K562 (cell line): ENCODE results near the gene ZNF485. TPM values are rescaled to one million over a fixed set of nuclear protein-coding genes. Genes with fewer than 3 reads are reported as not detected.
A peak's percentile ranks its signal among the peaks of the same experiment; 100 is the strongest.

Experiments used
- ARID4B ChIP-seq: sonication (generic); formaldehyde crosslinking; IDR thresholded peaks from 2 replicates; pipeline ENCODE4 v1.8.0; 2022; ENCODE audit warnings: mild to moderate bottlenecking, missing genetic modification reagents
- ARNT ChIP-seq, 2 experiments: fragments of 450-650 bp; IDR thresholded peaks; 2 replicates each; pipeline ENCODE4 v1.6.1; 2016; ENCODE audit warnings: mild to moderate bottlenecking in 1 of 2
- BCLAF1 ChIP-seq, 2 experiments: fragments of 450-650 bp in 1 of 2; IDR thresholded peaks; 2 replicates each; pipeline ENCODE4 v1.6.1; 2011 to 2017; ENCODE audit warnings: low read depth in 2 of 2, antibody characterized with exemption in 1 of 2, borderline replicate concordance in 1 of 2, low read length in 1 of 2, mild to moderate bottlenecking in 1 of 2, mixed read lengths in 1 of 2; ENCODE audit not compliant: control insufficient read depth in 1 of 2
- BCOR ChIP-seq: fragments of 450-650 bp; IDR thresholded peaks from 2 replicates; pipeline ENCODE4 v1.6.1; 2016
- CBFA2T3 ChIP-seq: fragments of 450-650 bp; IDR thresholded peaks from 2 replicates; pipeline ENCODE4 v1.6.1; 2017
- DNMT1 ChIP-seq: fragments of 450-650 bp; IDR thresholded peaks from 2 replicates; pipeline ENCODE4 v1.6.1; 2016; ENCODE audit warnings: antibody characterized with exemption, mild to moderate bottlenecking
- E2F6 ChIP-seq, 2 experiments: IDR thresholded peaks; 2 replicates each; pipeline ENCODE4 v1.6.1; 2011; ENCODE audit warnings: borderline replicate concordance in 1 of 2, control low read depth in 1 of 2, low read depth in 1 of 2, low read length in 1 of 2, mild to moderate bottlenecking in 1 of 2, mixed read lengths in 1 of 2, moderate library complexity in 1 of 2; ENCODE audit not compliant: insufficient read depth in 1 of 2, insufficient read length in 1 of 2, poor library complexity in 1 of 2, severe bottlenecking in 1 of 2; ENCODE audit errors: extremely low read depth in 1 of 2
- HDGF ChIP-seq: fragments of 450-650 bp; IDR thresholded peaks from 2 replicates; pipeline ENCODE4 v1.6.1; 2016
- NR2F6 ChIP-seq: fragments of 450-650 bp; formaldehyde crosslinking; IDR thresholded peaks from 2 replicates; pipeline ENCODE4 v1.4.0; 2020; ENCODE audit warnings: mild to moderate bottlenecking
- PHTF2 ChIP-seq: fragments of 250-450 bp; sonication (Bioruptor Pico); IDR thresholded peaks from 2 replicates; pipeline ENCODE4 v1.5.0; 2021; ENCODE audit warnings: mild to moderate bottlenecking
- POLR2H ChIP-seq: IDR thresholded peaks from 2 replicates; pipeline ENCODE4 v1.6.1; 2016; ENCODE audit warnings: missing genetic modification characterization, low read depth, mild to moderate bottlenecking, control low read depth, missing compliant biosample characterization, moderate library complexity
- RB1 ChIP-seq: fragments of 450-650 bp; IDR thresholded peaks from 2 replicates; pipeline ENCODE4 v1.6.1; 2017; ENCODE audit warnings: low read depth, mild to moderate bottlenecking
- RBM34 ChIP-seq: fragments of 200-400 bp; formaldehyde crosslinking; IDR thresholded peaks from 2 replicates; pipeline ENCODE4 v1.6.1; 2018; ENCODE audit warnings: low read length, borderline replicate concordance; ENCODE audit not compliant: insufficient read depth
- SFPQ ChIP-seq: fragments of 200-400 bp; formaldehyde crosslinking; IDR thresholded peaks from 2 replicates; pipeline ENCODE4 v1.6.1; 2017; ENCODE audit warnings: mild to moderate bottlenecking, low read depth, low read length, moderate library complexity
- SMARCA4 ChIP-seq: fragments of 450-650 bp; IDR thresholded peaks from 2 replicates; pipeline ENCODE4 v1.6.1; 2016
- TRIM24 ChIP-seq, 2 experiments: fragments of 450-650 bp; IDR thresholded peaks; 2 replicates each; pipeline ENCODE4 v1.6.1; 2016
- ZNF140 ChIP-seq: fragments of 250-450 bp; sonication (Bioruptor Pico); IDR thresholded peaks from 2 replicates; pipeline ENCODE4 v1.8.0; 2021; ENCODE audit warnings: moderate library complexity, mild to moderate bottlenecking, inconsistent platforms
- ZNF184 ChIP-seq: sonication (generic); formaldehyde crosslinking; IDR thresholded peaks from 2 replicates; pipeline ENCODE4 v1.5.0; 2020; ENCODE audit warnings: missing genetic modification reagents
- ZNF3 ChIP-seq: fragments of 250-450 bp; sonication (Bioruptor Pico); IDR thresholded peaks from 2 replicates; pipeline ENCODE4 v1.5.0; 2021; ENCODE audit warnings: mild to moderate bottlenecking, moderate library complexity
- ZNF584 ChIP-seq: fragments of 200-800 bp; sonication (Bioruptor generic); IDR thresholded peaks from 2 replicates; pipeline ENCODE4 v1.6.1; 2016; ENCODE audit warnings: low read depth, mild to moderate bottlenecking, missing genetic modification characterization, missing compliant biosample characterization
- polyA plus RNA-seq, 8 experiments: library from polyadenylated mRNA; depleted of rRNA in 4 of 8; stranded (reverse) in 5 of 8; unstranded in 3 of 8; fragments of >200 nt; fragmentation: Nextera tagmentation in 2 of 8; fragmentation: Illumina TruSeq in 1 of 8; extraction: Ambion mirVana in 2 of 8; extraction: Trizol in 1 of 8; gene quantifications; 2 replicates each; pipeline versions ENCODE4 v1.2.1 to v1.2.3, GENCODE V29; 2011 to 2014; ENCODE audit warnings: inconsistent platforms in 1 of 8, missing spikeins in 1 of 8
- total RNA-seq, 7 experiments: library from RNA; depleted of rRNA in 6 of 7; stranded (reverse); fragments of >200 nt in 6 of 7; fragmentation: Illumina TruSeq in 2 of 7; extraction: Trizol in 2 of 7; gene quantifications; 2 replicates each; pipeline versions ENCODE4 v1.2.1 to v1.2.3, GENCODE V29; 2011 to 2021; ENCODE audit warnings: low replicate concordance in 1 of 7

ZNF485 gene
- total and polyA plus RNA-seq, 9 of the 15 experiments (the other 6 are each of a cell fraction or from before 2014, with no cell fraction given), result 8.0 to 18.7 (median 11.9) TPM

- TF ChIP-seq ARNT (IDR thresholded peaks at IDR 0.05), result 0 out of 4 replicates have a peak, but pooled peaks of 1 of the 2 experiments have one; percentile 16
- no peak for TF ChIP-seq BCLAF1 (IDR thresholded peaks at IDR 0.05; ENCODE audit: borderline replicate concordance in 1 of 2, control insufficient read depth in 1 of 2, low read depth in 2 of 2, low read length in 1 of 2)
- no peak for TF ChIP-seq ARID4B (CRISPR knock-in tag)
- no peak for TF ChIP-seq SMARCA4
- TF ChIP-seq BCOR, result no peak
- no peak for TF ChIP-seq HDGF
- TF ChIP-seq RBM34, result 0 out of 2 replicates have a peak, but pooled peaks have one; percentile 18
- no peak for TF ChIP-seq RB1
- peak; percentile 9 to 15 for TF ChIP-seq E2F6 (IDR thresholded peaks at IDR 0.05; ENCODE audit: borderline replicate concordance in 1 of 2, extremely low read depth in 1 of 2, insufficient read depth in 1 of 2, insufficient read length in 1 of 2, low read depth in 1 of 2, low read length in 1 of 2, poor library complexity in 1 of 2, severe bottlenecking in 1 of 2)
- no peak for TF ChIP-seq DNMT1
- no peak for TF ChIP-seq ZNF184 (CRISPR knock-in tag)
- TF ChIP-seq POLR2H (tag), result 0 out of 2 replicates have a peak, but pooled peaks have one; percentile 0
- TF ChIP-seq CBFA2T3, result no peak
- TF ChIP-seq ZNF584 (CRISPR knock-in tag), result no peak
- no peak for TF ChIP-seq PHTF2
- no peak for TF ChIP-seq NR2F6 (CRISPR knock-in tag)
- no peak for TF ChIP-seq SFPQ
- no peak for TF ChIP-seq TRIM24 (IDR thresholded peaks at IDR 0.05)
- TF ChIP-seq ZNF3 (CRISPR knock-in tag), result no peak
- TF ChIP-seq ZNF140 (CRISPR knock-in tag), result no peak
Observed at GRCh38 chr10:43574906-43575305, 31.3 kb upstream of the ZNF485 start (continued).
